Measurements from ENCODE around the gene PCDHA3.
"Not testable (repeated sequence)": the region's sequence is repeated elsewhere in the genome, so short reads cannot be mapped to it uniquely, and the experiment has no call there.

The PCDHA3 gene

DNA sequence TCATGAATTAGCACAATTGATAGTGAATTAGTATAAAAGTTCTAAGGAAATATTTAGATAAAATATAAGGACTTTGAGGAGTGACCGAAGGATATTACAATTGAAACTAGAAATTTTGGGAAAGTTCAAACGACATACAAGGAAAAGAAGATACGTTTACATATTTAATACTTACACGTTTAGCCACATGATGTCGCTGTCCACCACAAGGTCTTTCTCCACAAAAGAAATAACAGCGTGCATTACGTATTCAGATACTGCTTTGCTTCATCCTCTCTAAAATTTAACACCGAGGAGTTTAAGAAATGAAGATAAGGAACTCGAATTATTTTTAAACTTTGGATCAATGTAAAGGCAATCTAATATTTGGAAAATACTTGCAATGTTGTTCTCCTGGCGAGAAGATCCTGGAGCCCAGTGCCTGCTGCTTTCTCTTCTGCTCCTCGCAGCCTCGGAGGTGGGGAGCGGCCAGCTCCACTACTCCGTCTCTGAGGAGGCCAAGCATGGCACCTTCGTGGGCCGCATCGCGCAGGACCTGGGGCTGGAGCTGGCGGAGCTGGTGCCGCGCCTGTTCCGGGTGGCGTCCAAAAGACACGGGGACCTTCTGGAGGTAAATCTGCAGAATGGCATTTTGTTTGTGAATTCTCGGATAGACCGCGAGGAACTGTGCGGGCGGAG, at the start of gene PCDHA3:
Gene PCDHA3, plus strand, starts transcription at position 242 of the 678 bp plus-strand sequence.
- no peak for DNase-seq (ENCODE audit: extremely low read depth in 1 of 2, low read depth in 1 of 2)

DNA sequence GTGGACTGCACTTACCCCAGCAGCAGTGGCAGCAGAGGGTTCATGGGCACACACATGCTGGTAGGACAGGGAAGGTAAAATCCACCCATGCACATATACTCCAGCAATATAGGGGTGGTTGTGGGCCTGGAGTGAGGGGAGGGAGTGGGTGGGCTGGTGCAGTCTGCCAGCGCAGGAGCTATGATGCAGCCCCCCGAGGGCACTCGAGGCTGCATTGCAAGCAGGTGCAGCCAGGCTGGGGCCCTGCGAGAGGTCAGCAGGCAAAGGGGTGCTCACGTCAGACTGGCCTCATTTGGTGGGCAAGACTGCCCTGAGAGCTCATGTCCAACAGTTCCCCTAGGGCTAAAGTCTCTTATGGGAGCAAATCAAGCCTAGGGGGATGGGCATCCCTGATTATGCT, 47.3 kb upstream of the PCDHA3 start:
- DNase-seq (ENCODE audit: extremely low read depth in 1 of 2, low read depth in 1 of 2) = no peak

DNA sequence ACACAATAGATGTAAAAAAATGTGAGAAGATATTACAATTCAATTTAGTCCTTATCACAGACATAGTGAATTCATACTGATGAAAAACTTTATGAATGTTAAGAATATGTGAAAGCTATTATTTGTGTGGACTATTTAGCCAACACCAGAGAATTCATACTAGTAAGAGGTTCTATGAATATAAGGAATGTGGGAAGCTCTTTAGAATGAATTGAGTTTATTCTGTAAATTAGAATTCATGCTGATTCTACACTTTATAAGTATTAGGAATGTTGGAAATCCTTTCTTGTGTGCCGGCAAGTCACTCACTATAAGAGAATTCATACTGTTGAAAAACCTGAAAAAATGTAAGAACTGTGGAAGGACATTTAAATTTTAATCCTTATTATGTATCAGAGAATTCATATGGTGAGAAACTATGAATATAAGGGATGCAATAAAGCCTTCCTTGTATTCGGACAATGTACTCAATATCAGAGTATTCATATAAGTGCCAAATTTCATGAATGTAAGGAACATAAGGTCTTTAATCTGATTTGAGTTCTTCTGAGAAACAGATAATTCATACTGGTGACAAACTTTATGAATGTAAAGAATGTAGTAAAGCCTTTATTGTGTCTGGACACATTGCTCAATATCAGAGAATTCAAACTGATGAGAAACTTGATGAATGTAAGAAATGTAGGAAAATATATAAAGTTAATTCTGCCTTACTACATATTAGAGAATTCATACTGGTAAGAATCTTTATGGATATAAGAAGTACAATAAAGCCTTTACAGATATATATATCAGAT, 36.5 kb upstream of the PCDHA3 start:
- DNase-seq (ENCODE audit: extremely low read depth in 1 of 2, low read depth in 1 of 2) = no peak

DNA sequence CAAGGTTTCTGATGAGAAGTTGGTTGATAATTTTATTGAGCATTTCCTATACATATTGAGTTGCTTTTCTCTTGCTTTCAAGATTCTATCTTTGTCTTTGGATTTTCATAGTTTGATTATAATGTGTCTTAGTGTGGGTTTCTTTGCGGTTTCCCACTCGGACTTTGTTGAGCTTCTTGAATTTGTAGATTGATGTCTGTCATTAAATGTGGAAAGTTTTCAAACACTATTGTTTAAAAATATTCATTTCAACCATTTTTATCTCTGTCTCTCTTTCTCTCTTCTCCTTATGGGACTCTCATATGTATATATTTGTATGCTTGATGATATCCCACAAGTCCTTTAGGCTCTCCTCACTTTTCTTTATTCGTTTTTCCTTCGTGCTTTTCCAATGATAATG, 33.4 kb upstream of the PCDHA3 start:
- DNase-seq (ENCODE audit: extremely low read depth in 1 of 2, low read depth in 1 of 2) = no peak

DNA sequence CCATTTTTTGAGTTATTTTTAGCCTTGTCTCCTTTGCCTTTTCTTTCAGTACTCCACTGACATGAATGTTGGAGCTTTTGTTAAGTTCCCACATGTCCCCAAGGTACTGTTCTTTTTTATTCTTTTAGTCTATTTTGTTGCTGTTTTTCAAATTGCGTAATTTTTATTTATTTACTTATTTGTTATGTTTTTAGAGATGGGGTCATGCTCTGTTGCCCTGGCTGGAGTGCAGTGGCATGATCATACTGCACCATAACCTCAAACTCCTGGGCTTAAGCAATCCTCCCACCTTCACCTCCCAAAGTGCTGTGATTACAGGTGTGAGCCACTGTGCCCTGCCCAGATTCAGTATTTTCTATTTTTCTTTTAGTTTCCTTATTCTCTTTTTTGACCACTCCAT, 20.3 kb upstream of the PCDHA3 start:
- DNase-seq (ENCODE audit: extremely low read depth in 1 of 2, low read depth in 1 of 2) = no peak

DNA sequence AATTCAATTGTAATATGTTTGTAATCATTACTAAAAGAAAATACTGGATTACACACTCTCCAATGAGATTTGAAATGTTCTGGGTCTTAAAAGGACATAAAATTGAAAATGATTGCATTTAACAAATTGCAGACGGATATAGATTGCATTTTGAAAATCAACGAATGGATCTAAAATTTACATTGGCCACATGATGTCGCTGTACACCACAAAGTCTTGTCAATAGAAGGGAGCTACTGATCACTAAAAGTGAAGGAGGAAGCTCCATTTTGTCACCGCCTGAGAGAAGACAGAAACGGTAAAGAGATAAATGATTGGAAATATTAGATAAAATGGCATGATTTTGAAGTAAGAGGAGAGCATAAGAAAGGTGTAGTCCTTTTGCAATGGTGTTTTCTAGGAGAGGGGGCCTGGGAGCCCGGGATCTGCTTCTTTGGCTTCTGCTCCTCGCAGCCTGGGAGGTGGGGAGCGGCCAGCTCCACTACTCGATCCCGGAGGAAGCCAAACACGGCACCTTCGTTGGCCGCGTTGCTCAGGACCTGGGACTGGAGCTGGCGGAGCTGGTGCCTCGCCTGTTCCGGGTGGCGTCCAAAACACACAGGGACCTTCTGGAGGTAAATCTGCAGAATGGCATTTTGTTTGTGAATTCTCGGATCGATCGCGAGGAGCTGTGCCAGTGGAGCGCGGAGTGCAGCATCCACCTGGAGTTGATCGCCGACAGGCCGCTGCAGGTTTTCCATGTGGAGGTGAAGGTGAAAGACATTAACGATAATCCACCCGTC, 14.8 kb upstream of the PCDHA3 start, which contains the start of gene PCDHA1:
Gene PCDHA1, plus strand, starts transcription at position 236 of the 782 bp plus-strand sequence.
- no peak for DNase-seq (ENCODE audit: extremely low read depth in 1 of 2, low read depth in 1 of 2)

DNA sequence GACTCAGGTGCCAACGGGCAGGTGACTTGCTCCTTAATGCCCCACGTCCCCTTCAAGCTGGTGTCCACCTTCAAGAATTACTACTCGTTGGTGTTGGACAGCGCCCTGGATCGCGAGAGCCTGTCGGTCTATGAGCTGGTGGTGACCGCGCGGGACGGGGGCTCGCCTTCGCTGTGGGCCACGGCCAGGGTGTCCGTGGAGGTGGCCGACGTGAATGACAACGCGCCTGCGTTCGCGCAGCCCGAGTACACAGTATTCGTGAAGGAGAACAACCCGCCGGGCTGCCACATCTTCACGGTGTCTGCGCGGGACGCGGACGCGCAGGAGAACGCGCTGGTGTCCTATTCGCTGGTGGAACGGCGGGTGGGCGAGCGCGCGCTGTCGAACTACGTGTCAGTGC, 13.4 kb upstream of the PCDHA3 start:
- DNase-seq (ENCODE audit: extremely low read depth in 1 of 2, low read depth in 1 of 2) = not testable (repeated sequence)

DNA sequence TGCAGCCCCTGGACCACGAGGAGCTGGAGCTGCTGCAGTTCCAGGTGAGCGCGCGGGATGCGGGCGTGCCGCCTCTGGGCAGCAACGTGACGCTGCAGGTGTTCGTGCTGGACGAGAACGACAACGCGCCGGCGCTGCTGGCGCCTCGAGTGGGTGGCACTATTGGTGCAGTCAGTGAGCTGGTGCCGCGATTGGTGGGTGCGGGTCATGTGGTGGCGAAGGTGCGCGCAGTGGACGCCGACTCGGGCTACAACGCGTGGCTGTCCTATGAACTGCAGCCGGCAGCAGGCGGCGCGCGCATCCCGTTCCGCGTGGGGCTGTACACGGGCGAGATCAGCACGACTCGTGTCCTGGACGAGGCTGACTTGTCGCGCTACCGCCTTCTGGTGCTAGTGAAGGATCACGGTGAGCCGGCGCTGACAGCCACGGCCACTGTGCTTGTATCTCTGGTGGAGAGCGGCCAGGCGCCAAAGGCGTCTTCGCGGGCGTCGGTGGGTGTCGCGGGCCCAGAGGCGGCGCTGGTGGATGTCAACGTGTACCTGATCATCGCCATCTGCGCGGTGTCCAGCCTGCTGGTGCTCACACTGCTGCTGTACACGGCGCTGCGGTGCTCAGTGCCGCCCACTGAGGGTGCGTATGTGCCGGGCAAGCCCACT, 12.9 kb upstream of the PCDHA3 start:
- DNase-seq (ENCODE audit: extremely low read depth in 1 of 2, low read depth in 1 of 2) = not testable (repeated sequence)

DNA sequence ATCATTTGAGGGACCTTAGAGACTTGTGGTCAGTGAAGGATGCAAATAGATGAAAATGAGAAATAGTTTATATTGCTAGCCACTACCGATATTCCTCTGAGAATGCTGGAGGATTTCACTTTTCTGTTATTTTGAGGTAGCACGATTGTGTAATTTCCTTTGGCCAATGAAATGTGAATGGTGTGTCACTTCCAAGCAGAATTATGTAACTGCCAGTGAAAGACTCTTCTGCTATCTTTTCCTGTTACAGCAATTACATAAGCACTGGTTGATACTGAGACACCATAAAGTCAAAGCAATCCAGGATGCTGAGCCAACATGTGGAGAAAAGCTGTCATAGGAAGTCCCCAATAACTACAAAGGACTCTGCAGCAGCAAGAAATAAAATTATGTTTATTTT, 9.8 kb upstream of the PCDHA3 start:
- no peak for DNase-seq (ENCODE audit: extremely low read depth in 1 of 2, low read depth in 1 of 2)

DNA sequence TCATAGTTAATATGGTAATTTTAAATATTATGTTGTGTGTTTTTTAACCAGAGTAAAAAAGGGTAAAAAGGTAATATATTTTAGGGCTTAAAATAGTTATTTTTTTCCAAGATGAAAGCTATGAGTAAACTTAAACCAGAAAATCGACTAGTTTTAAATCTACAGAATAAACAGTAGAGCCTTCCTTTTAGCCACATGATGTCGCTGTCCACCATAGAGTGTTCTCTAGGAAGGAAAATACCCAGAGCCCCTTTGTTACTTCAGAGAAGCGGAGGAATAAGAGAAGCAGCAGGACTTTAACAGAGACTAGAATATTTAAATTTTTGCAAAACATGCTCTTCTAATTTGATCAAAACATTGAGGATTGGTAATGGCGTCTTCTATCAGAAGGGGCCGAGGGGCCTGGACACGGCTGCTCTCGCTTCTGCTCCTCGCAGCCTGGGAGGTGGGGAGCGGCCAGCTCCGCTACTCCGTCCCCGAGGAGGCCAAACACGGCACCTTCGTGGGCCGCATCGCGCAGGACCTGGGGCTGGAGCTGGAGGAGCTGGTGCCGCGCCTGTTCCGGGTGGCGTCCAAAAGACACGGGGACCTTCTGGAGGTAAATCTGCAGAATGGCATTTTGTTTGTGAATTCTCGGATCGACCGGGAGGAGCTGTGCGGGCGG, 6.1 kb upstream of the PCDHA3 start, which contains the start of gene PCDHA2:
Gene PCDHA2, plus strand, starts transcription at position 258 of the 664 bp plus-strand sequence.
- no peak for DNase-seq (ENCODE audit: extremely low read depth in 1 of 2, low read depth in 1 of 2)

DNA sequence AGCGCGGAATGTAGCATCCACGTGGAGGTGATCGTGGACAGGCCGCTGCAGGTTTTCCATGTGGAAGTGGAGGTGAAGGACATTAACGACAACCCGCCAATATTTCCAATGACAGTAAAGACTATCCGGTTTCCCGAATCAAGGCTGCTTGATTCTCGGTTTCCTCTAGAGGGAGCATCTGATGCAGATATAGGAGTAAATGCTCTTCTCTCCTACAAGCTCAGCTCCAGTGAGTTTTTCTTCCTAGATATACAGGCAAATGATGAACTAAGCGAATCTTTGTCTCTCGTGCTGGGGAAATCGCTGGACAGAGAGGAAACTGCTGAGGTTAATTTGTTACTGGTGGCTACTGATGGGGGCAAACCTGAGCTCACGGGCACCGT, 5.6 kb upstream of the PCDHA3 start:
- DNase-seq (ENCODE audit: extremely low read depth in 1 of 2, low read depth in 1 of 2) = no peak

DNA sequence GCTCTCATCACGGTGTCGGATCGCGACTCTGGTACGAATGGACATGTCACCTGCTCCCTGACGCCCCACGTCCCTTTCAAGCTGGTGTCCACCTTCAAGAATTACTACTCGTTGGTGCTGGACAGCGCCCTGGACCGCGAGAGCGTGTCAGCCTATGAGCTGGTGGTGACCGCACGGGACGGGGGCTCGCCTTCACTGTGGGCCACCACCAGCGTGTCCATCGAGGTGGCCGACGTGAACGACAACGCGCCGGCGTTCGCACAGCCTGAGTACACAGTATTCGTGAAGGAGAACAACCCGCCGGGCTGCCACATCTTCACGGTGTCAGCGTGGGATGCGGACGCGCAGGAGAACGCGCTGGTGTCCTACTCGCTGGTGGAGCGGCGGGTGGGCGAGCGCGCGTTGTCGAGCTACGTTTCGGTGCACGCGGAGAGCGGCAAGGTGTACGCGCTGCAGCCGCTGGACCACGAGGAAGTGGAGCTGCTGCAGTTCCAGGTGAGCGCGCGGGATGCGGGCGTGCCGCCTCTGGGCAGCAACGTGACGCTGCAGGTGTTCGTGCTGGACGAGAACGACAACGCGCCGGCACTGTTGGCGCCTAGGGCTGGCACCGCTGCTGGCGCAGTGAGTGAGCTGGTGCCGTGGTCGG, 4.7 kb upstream of the PCDHA3 start:
- not testable (repeated sequence) for DNase-seq (ENCODE audit: extremely low read depth in 1 of 2, low read depth in 1 of 2)

DNA sequence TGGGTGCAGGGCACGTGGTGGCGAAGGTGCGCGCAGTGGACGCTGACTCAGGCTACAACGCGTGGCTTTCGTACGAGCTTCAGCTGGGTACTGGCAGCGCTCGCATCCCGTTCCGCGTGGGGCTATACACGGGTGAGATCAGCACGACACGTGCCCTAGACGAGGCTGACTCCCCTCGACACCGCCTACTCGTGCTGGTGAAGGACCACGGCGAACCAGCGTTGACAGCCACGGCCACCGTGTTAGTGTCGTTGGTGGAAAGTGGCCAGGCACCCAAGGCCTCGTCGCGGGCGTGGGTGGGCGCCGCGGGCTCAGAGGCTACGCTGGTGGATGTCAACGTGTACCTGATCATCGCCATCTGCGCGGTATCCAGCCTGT, 4.2 kb upstream of the PCDHA3 start:
- DNase-seq (ENCODE audit: extremely low read depth in 1 of 2, low read depth in 1 of 2) = no peak

DNA sequence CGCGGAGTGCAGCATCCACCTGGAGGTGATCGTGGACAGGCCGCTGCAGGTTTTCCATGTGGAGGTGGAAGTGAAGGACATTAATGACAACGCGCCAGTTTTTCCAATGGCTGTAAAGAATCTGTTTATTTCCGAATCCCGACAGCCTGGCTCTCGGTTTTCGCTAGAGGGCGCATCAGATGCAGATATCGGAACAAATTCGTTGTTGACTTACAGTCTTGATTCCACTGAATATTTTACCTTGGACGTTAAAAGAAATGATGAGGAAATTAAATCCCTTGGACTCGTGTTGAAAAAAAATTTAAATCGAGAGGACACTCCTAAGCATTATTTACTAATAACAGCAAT, 611 bp downstream of the PCDHA3 start:
- no peak for DNase-seq (ENCODE audit: extremely low read depth in 1 of 2, low read depth in 1 of 2)

DNA sequence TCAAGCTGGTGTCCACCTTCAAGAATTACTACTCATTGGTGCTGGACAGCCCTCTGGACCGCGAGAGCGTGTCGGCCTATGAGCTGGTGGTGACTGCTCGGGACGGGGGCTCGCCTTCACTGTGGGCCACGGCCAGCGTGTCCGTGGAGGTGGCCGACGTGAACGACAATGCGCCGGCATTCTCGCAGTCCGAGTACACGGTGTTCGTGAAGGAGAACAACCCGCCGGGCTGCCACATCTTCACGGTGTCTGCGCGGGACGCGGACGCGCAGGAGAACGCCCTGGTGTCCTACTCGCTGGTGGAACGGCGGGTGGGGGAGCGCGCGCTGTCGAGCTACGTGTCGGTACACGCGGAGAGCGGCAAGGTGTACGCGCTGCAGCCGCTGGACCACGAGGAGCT, 1.5 kb downstream of the PCDHA3 start:
- not testable (repeated sequence) for DNase-seq (ENCODE audit: extremely low read depth in 1 of 2, low read depth in 1 of 2)

DNA sequence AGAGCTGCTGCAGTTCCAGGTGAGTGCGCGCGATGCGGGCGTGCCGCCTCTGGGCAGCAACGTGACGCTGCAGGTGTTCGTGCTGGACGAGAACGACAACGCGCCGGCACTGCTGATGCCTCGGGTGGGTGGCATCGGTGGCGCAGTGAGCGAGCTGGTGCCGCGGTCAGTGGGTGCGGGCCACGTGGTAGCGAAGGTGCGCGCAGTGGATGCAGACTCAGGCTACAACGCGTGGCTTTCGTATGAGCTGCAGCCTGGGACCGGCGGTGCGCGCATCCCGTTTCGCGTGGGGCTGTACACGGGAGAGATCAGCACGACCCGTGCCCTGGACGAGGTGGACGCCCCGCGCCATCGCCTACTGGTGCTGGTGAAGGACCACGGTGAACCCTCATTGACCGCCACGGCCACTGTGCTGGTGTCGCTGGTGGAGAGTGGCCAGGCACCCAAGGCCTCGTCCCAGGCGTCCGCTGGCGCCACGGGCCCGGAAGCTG, 2.0 kb downstream of the PCDHA3 start:
- no peak for DNase-seq (ENCODE audit: extremely low read depth in 1 of 2, low read depth in 1 of 2)

DNA sequence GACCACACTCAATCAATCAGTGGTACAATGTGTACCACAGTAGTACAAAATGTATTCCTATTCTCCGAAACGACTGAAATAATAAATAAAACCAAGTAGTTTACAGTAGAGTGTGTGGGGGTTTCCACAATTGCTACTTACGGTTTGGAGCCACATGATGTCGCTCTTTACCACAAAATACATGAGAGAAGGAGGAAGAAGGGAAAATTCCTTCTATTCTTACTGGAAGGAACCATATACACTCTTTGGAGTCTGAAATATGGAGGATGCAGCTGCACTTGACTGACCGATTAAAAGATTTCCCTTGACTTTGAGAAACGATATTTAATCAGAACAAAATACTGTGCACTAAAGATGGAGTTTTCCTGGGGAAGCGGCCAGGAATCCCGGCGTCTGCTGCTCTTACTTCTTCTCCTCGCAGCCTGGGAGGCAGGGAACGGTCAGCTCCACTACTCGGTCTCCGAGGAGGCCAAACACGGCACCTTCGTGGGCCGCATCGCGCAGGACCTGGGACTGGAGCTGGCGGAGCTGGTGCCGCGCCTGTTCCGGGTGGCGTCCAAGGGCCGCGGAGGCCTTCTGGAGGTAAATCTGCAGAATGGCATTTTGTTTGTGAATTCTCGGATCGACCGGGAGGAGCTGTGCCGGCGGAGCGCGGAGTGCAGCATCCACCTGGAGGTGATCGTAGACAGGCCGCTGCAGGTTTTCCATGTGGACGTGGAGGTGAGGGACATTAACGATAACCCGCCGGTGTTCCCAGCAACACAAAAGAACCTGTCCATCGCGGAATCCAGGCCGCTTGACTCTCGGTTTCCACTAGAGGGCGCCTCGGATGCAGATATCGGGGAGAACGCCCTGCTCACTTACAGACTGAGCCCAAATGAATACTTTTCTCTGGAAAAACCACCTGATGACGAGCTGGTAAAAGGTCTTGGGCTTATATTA, 6.2 kb downstream of the PCDHA3 start, which contains the start of gene PCDHA4:
Gene PCDHA4, plus strand, starts transcription at position 235 of the 942 bp plus-strand sequence.
- no peak for DNase-seq (ENCODE audit: extremely low read depth in 1 of 2, low read depth in 1 of 2)

DNA sequence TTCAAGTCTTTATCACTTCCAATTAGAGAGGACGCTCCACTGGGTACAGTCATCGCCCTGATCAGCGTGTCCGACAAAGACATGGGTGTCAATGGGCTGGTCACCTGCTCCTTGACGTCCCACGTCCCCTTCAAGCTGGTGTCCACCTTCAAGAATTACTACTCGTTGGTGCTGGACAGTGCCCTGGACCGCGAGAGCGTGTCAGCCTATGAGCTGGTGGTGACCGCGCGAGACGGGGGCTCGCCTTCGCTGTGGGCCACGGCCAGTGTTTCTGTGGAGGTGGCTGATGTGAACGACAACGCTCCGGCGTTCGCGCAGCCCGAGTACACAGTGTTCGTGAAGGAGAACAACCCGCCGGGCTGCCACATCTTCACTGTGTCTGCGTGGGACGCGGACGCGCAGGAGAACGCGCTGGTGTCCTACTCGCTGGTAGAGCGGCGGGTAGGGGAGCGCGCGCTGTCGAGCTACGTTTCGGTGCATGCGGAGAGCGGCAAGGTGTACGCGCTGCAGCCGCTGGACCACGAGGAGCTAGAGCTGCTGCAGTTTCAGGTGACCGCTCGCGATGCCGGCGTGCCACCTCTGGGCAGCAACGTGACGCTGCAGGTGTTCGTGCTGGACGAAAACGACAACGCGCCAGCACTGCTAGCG, 7.5 kb downstream of the PCDHA3 start:
- DNase-seq (ENCODE audit: extremely low read depth in 1 of 2, low read depth in 1 of 2) = not testable (repeated sequence)

Measured in stimulated activated CD8-positive, alpha-beta memory T cell treated with anti-CD3 and anti-CD28 coated beads, Interleukin-7, amount 100 ng/mL, for 48 hours (primary cell).